HEK293T (cell line): ENCODE results near the gene CRX.

Experiments
- BHLHE40 ChIP-seq: fragments of 450-650 bp; IDR thresholded peaks from 2 replicates; pipeline ENCODE4 v1.6.1; 2016; ENCODE audit warnings: mild to moderate bottlenecking, moderate library complexity, borderline replicate concordance
- FOXA1 ChIP-seq: fragments of 450-650 bp; IDR thresholded peaks from 2 replicates; pipeline ENCODE4 v1.6.1; 2016; ENCODE audit warnings: mild to moderate bottlenecking
- HDGF ChIP-seq: fragments of 450-650 bp; IDR thresholded peaks from 2 replicates; pipeline ENCODE4 v1.6.1; 2017; ENCODE audit warnings: antibody characterized with exemption, borderline replicate concordance
- L3MBTL2 ChIP-seq: fragments of 450-650 bp; conservative IDR thresholded peaks from 2 replicates; pipeline ENCODE4 v1.6.1; 2016; ENCODE audit warnings: mild to moderate bottlenecking
- TARDBP ChIP-seq: fragments of 450-650 bp; IDR thresholded peaks from 2 replicates; pipeline ENCODE4 v1.6.1; 2016
- ZNF384 ChIP-seq: fragments of 450-650 bp; IDR thresholded peaks from 2 replicates; pipeline ENCODE4 v1.6.1; 2016

DNA sequence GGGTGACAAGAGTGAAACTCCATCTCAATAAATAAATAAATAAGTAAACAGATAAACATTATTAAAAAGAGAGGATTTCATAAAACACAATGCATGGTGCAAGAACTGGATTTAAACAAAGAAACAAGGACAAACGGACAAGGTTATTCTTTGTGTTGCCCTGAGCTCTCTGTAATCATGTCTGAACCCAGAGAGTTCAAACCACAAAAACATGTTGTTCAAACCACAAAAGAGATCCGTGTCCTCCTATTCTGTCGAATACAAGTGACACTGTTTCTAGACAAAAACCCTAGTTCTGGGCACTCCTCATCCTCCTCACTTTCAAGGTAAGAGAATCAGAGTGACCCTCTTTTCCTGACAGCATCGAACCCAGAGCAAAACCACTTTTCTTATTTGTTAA is 32.7 kb downstream of the CRX start:
- no peak for TF ChIP-seq L3MBTL2
- TF ChIP-seq HDGF = no peak
- TF ChIP-seq FOXA1 = no peak
- no peak for TF ChIP-seq BHLHE40
- no peak for TF ChIP-seq ZNF384
- TF ChIP-seq TARDBP = no peak
